Measurements from ENCODE around the gene ZNF709.
"Not testable (repeated sequence)": the region's sequence is repeated elsewhere in the genome, so short reads cannot be mapped to it uniquely, and the experiment has no call there.

The ZNF709 gene

DNA sequence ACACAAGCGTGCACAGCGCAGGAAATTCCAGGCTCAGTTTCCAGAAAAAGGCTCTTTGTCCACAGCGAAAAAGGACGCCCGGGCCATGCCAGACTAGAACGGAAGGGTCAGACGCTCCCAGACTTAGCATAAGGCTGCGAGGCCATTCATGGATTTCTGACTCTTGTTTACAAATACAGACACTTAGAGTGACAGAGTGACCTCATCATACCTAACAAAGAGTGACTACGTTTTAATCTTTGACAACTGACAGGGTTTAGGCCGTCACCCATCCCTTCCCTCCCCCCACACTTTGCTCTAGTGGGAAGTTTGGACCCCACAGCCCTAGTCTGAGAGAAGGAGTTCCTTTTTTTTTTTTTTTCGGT is 418 bp upstream of the ZNF709 start:
- no peak for DNase-seq (ENCODE audit: extremely low read depth, insufficient read length)
- peak overlapping the region; percentile 92 for H3K4me3 ChIP-seq (replicated peaks; ENCODE audit: low read depth, low read length)
- no peaks in the 10 kb centered on the region for H3K36me3 ChIP-seq (ENCODE audit: control insufficient read depth, insufficient read depth, low read length)
- no peaks in the 10 kb centered on the region for H3K27me3 ChIP-seq (replicated peaks; ENCODE audit: control insufficient read depth, insufficient read depth, low read length)
- TF ChIP-seq, protein P1, sequence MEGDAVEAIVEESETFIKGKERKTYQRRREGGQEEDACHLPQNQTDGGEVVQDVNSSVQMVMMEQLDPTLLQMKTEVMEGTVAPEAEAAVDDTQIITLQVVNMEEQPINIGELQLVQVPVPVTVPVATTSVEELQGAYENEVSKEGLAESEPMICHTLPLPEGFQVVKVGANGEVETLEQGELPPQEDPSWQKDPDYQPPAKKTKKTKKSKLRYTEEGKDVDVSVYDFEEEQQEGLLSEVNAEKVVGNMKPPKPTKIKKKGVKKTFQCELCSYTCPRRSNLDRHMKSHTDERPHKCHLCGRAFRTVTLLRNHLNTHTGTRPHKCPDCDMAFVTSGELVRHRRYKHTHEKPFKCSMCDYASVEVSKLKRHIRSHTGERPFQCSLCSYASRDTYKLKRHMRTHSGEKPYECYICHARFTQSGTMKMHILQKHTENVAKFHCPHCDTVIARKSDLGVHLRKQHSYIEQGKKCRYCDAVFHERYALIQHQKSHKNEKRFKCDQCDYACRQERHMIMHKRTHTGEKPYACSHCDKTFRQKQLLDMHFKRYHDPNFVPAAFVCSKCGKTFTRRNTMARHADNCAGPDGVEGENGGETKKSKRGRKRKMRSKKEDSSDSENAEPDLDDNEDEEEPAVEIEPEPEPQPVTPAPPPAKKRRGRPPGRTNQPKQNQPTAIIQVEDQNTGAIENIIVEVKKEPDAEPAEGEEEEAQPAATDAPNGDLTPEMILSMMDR (IDR thresholded peaks at IDR 0.05; ENCODE audit: insufficient read depth, low read length, poor library complexity, severe bottlenecking) = no peak

DNA sequence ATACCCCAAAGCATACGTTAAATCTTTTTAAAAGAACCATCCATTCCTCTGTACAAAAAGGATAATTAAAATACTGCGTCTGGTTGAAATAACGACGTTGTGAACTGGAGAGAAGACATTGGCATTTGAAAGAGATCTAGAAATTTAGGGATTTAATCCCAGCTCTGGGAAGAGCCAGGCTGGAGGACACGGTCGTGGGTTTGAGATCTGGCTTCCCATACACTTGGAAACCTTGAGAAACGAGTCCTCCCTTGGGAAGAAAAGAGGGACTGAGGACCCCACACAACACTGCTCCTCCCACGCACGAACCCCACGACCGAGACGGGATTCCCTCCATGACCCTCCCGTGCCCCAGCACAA is 625 bp downstream of the ZNF709 start:
- Histone ChIP-seq H3K4me3 (replicated peaks; ENCODE audit: low read depth, low read length) (peak overlapping the region; percentile 92), H3K27me3 (replicated peaks; ENCODE audit: control insufficient read depth, insufficient read depth, low read length) (no peaks in the 10 kb centered on the region), H3K36me3 (ENCODE audit: control insufficient read depth, insufficient read depth, low read length) (no peaks in the 10 kb centered on the region)
- DNase-seq (ENCODE audit: extremely low read depth, insufficient read length) = no peak
- TF ChIP-seq, protein P1 (IDR thresholded peaks at IDR 0.05; ENCODE audit: insufficient read depth, low read length, poor library complexity, severe bottlenecking) = no peak

DNA sequence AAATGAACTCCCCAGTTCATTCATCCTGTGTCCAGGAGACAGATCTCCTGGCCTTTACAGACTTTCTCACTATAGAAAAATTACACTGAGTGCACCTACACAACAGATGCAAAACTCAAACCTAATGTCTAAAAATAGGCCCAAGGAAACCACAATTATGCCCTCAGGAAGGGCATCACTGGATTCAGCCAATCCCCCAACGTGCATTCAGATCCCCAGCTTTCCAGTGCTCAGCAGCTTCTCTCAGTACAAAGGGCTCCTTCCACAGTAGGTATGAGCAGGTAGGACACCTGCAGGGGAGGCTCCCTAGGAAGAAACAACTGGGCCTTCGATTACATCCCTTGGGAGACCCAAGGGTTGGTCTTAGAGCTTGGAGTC is 2.1 kb downstream of the ZNF709 start:
- H3K36me3 ChIP-seq (ENCODE audit: control insufficient read depth, insufficient read depth, low read length) = no peaks in the 10 kb centered on the region
- no peak for DNase-seq (ENCODE audit: extremely low read depth, insufficient read length)
- no peak overlapping the region for H3K4me3 ChIP-seq (replicated peaks; ENCODE audit: low read depth, low read length)
- no peaks in the 10 kb centered on the region for H3K27me3 ChIP-seq (replicated peaks; ENCODE audit: control insufficient read depth, insufficient read depth, low read length)
- TF ChIP-seq, protein P1 (IDR thresholded peaks at IDR 0.05; ENCODE audit: insufficient read depth, low read length, poor library complexity, severe bottlenecking) = no peak

DNA sequence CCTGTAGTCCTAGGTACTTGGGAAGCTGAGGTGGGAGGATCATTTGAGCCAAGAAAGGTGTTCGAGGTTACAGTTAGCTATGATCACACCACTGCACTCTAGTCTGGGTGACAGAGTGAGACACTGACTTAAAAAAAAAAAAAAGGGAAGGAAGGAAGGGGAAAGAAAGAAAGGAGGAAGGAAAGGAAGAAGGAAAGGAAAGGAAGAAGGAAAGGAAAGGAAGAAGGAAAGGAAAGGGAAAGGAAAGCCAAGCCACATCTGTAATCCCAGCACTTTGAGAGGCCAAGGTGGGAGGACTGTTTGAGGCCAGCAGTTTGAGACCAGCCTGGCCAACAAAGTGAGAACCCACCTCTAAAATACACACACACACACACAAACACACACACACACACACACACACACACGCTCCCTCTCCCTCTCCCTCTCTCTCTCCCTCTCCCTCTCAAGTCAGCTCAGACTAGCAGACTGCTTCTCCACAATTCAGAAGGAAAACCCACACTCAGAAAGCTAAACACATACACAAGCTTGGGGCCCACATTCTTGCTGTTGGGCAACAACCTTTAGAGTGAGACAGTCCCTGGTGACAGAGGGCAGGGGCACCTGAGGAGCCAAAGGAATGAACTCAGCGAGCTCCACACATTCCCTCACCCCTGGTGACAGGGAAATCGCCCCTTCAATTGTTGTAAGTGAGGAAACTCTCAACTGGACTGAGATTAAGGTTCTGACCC is 2.7 kb downstream of the ZNF709 start:
- Histone ChIP-seq H3K27me3 (replicated peaks; ENCODE audit: control insufficient read depth, insufficient read depth, low read length) (no peaks in the 10 kb centered on the region), H3K4me3 (replicated peaks; ENCODE audit: low read depth, low read length) (no peak overlapping the region), H3K36me3 (ENCODE audit: control insufficient read depth, insufficient read depth, low read length) (no peaks in the 10 kb centered on the region)
- TF ChIP-seq, protein P1 (IDR thresholded peaks at IDR 0.05; ENCODE audit: insufficient read depth, low read length, poor library complexity, severe bottlenecking) = no peak
- no peak for DNase-seq (ENCODE audit: extremely low read depth, insufficient read length)

DNA sequence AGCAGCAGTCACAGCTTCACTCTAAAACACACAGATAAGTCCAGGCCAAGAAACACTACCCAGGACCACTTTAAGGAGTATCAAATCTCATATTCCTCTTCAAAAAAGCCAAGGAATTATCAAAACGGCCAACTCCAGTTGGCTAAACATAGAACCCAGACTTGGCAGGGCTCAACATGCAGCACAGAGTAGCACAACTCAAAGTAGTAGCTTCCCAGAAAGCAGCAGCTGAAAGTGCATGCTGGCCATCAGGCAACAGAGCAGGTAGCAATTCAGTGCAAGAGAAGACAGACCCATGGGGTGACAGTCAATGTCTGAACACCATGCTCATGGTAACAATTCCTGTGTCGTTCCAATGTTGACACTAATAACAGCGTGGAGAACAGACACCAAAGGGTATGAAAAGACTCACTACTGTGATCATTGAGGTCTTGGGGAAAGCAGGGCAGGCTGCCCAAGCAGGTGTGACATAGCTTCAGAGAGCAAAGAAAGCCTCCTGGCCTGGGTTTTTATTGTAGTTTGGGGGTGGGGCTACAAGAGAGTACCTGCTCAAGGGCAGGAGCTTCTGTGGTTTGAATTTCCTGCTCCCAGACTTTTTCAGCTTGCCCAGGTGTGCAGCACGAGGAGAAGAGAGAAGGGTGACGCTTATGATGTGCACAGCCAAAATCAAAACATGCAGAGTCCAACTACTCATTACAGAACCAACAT is 6.2 kb downstream of the ZNF709 start:
- no peak overlapping the region for H3K4me3 ChIP-seq (replicated peaks; ENCODE audit: low read depth, low read length)
- DNase-seq (ENCODE audit: extremely low read depth, insufficient read length) = no peak

DNA sequence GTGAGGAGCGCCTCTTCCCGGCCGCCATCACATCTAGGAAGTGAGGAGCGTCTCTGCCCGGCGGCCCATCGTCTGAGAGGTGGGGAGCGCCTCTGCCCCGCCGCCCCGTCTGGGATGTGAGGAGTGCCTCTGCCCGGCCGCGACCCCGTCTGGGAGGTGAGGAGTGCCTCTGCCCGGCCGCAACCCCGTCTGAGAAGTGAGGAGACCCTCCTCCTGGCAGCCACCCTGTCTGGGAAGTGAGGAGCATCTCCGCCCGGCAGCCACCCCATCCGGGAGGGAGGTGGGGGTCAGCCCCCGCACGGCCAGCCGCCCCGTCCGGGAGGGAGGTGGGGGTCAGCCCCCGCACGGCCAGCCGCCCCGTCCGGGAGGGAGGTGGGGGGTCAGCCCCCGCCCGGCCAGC is 17.0 kb downstream of the ZNF709 start:
- H3K27me3 ChIP-seq (replicated peaks; ENCODE audit: control insufficient read depth, insufficient read depth, low read length); H3K36me3 ChIP-seq (ENCODE audit: control insufficient read depth, insufficient read depth, low read length); DNase-seq (ENCODE audit: extremely low read depth, insufficient read length); H3K4me3 ChIP-seq (replicated peaks; ENCODE audit: low read depth, low read length): not testable (repeated sequence)

More for the DNA sequence above, 6.2 kb downstream of the ZNF709 start:
- no peaks in the 10 kb centered on the region for H3K27me3 ChIP-seq (replicated peaks; ENCODE audit: control insufficient read depth, insufficient read depth, low read length)
- TF ChIP-seq, protein P1 (IDR thresholded peaks at IDR 0.05; ENCODE audit: insufficient read depth, low read length, poor library complexity, severe bottlenecking) = no peak
- no peaks in the 10 kb centered on the region for H3K36me3 ChIP-seq (ENCODE audit: control insufficient read depth, insufficient read depth, low read length)

Measured in GM06990 (cell line).